CD4-positive, alpha-beta T cell treated with Interferon alpha-2 for 1 hour (primary cell): ENCODE data around the gene ATP11A.

ENCODE experiments used
- DNase-seq, 2 donors: peaks; one replicate each; pipeline ENCODE4 v3.0.0-alpha.2; 2020 to 2022

The ATP11A gene

GRCh38 chr13:112726016-112726767 lies 36.4 kb downstream of the ATP11A start:
- DNase-seq = no peak

GRCh38 chr13:112727581-112727980 lies 37.7 kb downstream of the ATP11A start:
- DNase-seq = no peak

- no peak for DNase-seq
Measured at GRCh38 chr13:112728375-112729126, 38.7 kb downstream of the ATP11A start.

- no peak for DNase-seq
Measured at GRCh38 chr13:112729408-112729807, 39.6 kb downstream of the ATP11A start.

- no peak for DNase-seq
Measured at GRCh38 chr13:112730157-112730671, 40.4 kb downstream of the ATP11A start.

- no peak for DNase-seq
Measured at GRCh38 chr13:112731667-112732616, 42.1 kb downstream of the ATP11A start.

- no peak for DNase-seq
Measured at GRCh38 chr13:112732679-112733078, 42.8 kb downstream of the ATP11A start.

- DNase-seq = no peak
Measured at GRCh38 chr13:112733112-112733511, 43.3 kb downstream of the ATP11A start.

GRCh38 chr13:112733661-112734379 lies 44.0 kb downstream of the ATP11A start:
- DNase-seq = no peak

GRCh38 chr13:112734696-112735547 lies 45.1 kb downstream of the ATP11A start:
- no peak for DNase-seq

- DNase-seq = no peak
Measured at GRCh38 chr13:112735791-112736190, 46.0 kb downstream of the ATP11A start.

- no peak for DNase-seq
Measured at GRCh38 chr13:112737294-112737693, 47.5 kb downstream of the ATP11A start.

- no peak for DNase-seq
Measured at GRCh38 chr13:112738606-112739005, 48.8 kb downstream of the ATP11A start.

GRCh38 chr13:112740502-112741131 lies 50.8 kb downstream of the ATP11A start:
- no peak for DNase-seq

GRCh38 chr13:112741185-112741755 lies 51.4 kb downstream of the ATP11A start:
- no peak for DNase-seq

GRCh38 chr13:112741835-112742570 lies 52.2 kb downstream of the ATP11A start:
- no peak for DNase-seq

- DNase-seq = no peak
Measured at GRCh38 chr13:112742583-112742982, 52.7 kb downstream of the ATP11A start.

- no peak for DNase-seq
Measured at GRCh38 chr13:112743451-112744167, 53.8 kb downstream of the ATP11A start.
